H1 (cell line): ENCODE data around the gene CDK2. TPM values are rescaled to one million over a fixed set of nuclear protein-coding genes. Genes with fewer than 3 reads are reported as not detected.

Source experiments
- BCL11A ChIP-seq, 2 experiments: IDR thresholded peaks; one replicate each; pipeline ENCODE4 v1.6.1; 2011; ENCODE audit warnings: low read depth in 2 of 2, low read length in 2 of 2, mild to moderate bottlenecking in 2 of 2
- CBX5 ChIP-seq: fragments of 300-800, 300-1000 bp; sonication (generic); IDR thresholded peaks from 2 replicates; pipeline ENCODE4 v1.7.1; 2016; ENCODE audit warnings: antibody characterized with exemption, low read length, low read depth
- CHD1 ChIP-seq: IDR thresholded peaks from 2 replicates; pipeline ENCODE4 v1.6.1; 2012; ENCODE audit warnings: low read depth, low read length, improper control_type of control experiment
- CREB1 ChIP-seq: IDR thresholded peaks from 2 replicates; pipeline ENCODE4 v1.6.1; 2012; ENCODE audit warnings: inconsistent platforms
- GABPA ChIP-seq: IDR thresholded peaks from 2 replicates; pipeline ENCODE4 v1.6.1; 2011; ENCODE audit warnings: mild to moderate bottlenecking, low read length, moderate library complexity, borderline replicate concordance; ENCODE audit not compliant: insufficient read depth
- KDM4A ChIP-seq: IDR thresholded peaks from one replicate; pipeline ENCODE4 v1.7.1; 2012; ENCODE audit warnings: low read depth, mild to moderate bottlenecking, moderate library complexity, low read length, inconsistent platforms; ENCODE audit not compliant: severe bottlenecking
- RBBP5 ChIP-seq: IDR thresholded peaks from 2 replicates; pipeline ENCODE4 v1.7.1; 2012; ENCODE audit warnings: low read depth, mild to moderate bottlenecking, inconsistent platforms, low read length, moderate library complexity, borderline replicate concordance
- RXRA ChIP-seq: IDR thresholded peaks from 2 replicates; pipeline ENCODE4 v1.6.1; 2011; ENCODE audit warnings: low read depth, mild to moderate bottlenecking, low read length, moderate library complexity; ENCODE audit not compliant: insufficient read depth
- SIX5 ChIP-seq: IDR thresholded peaks from 2 replicates; pipeline ENCODE4 v1.6.1; 2011; ENCODE audit warnings: mild to moderate bottlenecking, low read depth, low read length
- SP1 ChIP-seq: IDR thresholded peaks from 2 replicates; pipeline ENCODE4 v1.6.1; 2011; ENCODE audit warnings: low read depth, low read length
- SP2 ChIP-seq: IDR thresholded peaks from 2 replicates; pipeline ENCODE4 v1.6.1; 2012; ENCODE audit warnings: mild to moderate bottlenecking, low read length, inconsistent platforms
- SP4 ChIP-seq: IDR thresholded peaks from 2 replicates; pipeline ENCODE4 v1.6.1; 2012; ENCODE audit warnings: low read length, inconsistent platforms
- SRF ChIP-seq: IDR thresholded peaks from 2 replicates; pipeline ENCODE4 v1.6.1; 2011; ENCODE audit warnings: mild to moderate bottlenecking, low read depth, low read length, moderate library complexity
- SUZ12 ChIP-seq: fragments of 200-600 bp; sonication (generic); IDR thresholded peaks from 2 replicates; pipeline ENCODE4 v1.6.1; 2012; ENCODE audit warnings: mild to moderate bottlenecking, inconsistent platforms, low read length, moderate library complexity, mixed read lengths
- TCF12 ChIP-seq: IDR thresholded peaks from 2 replicates; pipeline ENCODE4 v1.6.1; 2011; ENCODE audit warnings: low read depth, mild to moderate bottlenecking, low read length
- ZNF274 ChIP-seq: IDR thresholded peaks from 2 replicates; pipeline ENCODE4 v1.7.0; 2012; ENCODE audit warnings: low read length, borderline replicate concordance; ENCODE audit errors: extremely low read depth
- polyA plus RNA-seq, 7 experiments: library from polyadenylated mRNA; depleted of rRNA in 3 of 7; stranded (reverse) in 5 of 7; unstranded in 2 of 7; fragments of >200 nt in 5 of 7; fragments of 200-250 nt in 2 of 7; gene quantifications; 1 replicate in 5 of 7; 2 replicates in 1 of 7; 4 replicates in 1 of 7; pipeline versions ENCODE4 v1.2.1 to v1.2.3, GENCODE V29; 2011 to 2013; ENCODE audit warnings: missing spikeins in 2 of 7, mixed read lengths in 2 of 7
- total RNA-seq: library from RNA; stranded (reverse); fragmentation: NEBNext Ultra II Directional; extraction: Animal tissue kit (Norgen Biotek cat#: 25700); gene quantifications from 2 replicates; pipeline ENCODE4 v1.2.1, GENCODE V29; 2021

CDK2 gene
- total and polyA plus RNA-seq, 2 of the 8 experiments (the other 6 are each of a cell fraction or from before 2014, with no cell fraction given) = 39.4 to 42.5 TPM

GRCh38 chr12:55973599-55974307 lies 7.1 kb downstream of the CDK2 start, which contains the start of gene RAB5B (continued):
- TF ChIP-seq TCF12 (no peak), GABPA (peak; percentile 64; the same call in 1 of the 2 replicates), SP4 (peak; percentile 98), SP2 (peak; percentile 100), SRF (no peak), SP1 (peak; percentile 100), CBX5 (no peak), RBBP5 (no peak), KDM4A (peak; percentile 82), ZNF274 (no peak), CHD1 (no peak), CREB1 (peak; percentile 93), SUZ12 (no peak), RXRA (no peak), BCL11A (IDR thresholded peaks at IDR 0.05; ENCODE audit: low read depth in 2 of 2, low read length in 2 of 2) (no peak), SIX5 (no peak)
